ENCODE data around the gene LAMB1.

LAMB1 gene

GRCh38 chr7:107998660-107999480 lies 4.1 kb downstream of the LAMB1 start:
- DNase-seq (ENCODE audit: low spot score) = no peak

DNA sequence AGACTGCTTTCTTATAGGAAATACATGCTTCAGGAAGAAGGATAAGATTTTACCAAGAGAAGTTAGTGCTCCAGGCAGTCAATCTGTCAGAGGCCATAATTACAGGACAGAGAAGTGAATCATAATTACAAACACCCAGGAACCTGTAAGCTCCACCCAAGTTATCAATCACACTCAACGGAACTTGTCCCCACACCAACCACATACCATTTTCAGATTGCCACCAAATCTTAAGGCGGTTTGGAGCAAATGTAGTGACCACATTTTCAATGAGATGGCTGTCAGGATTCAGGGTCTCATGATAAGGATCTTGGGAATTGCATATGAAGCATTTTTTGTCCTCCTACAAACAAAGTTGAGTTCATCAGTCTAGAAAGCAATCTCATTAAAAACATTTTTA lies 4.8 kb downstream of the LAMB1 start:
- no peak for DNase-seq (ENCODE audit: low spot score)

DNA sequence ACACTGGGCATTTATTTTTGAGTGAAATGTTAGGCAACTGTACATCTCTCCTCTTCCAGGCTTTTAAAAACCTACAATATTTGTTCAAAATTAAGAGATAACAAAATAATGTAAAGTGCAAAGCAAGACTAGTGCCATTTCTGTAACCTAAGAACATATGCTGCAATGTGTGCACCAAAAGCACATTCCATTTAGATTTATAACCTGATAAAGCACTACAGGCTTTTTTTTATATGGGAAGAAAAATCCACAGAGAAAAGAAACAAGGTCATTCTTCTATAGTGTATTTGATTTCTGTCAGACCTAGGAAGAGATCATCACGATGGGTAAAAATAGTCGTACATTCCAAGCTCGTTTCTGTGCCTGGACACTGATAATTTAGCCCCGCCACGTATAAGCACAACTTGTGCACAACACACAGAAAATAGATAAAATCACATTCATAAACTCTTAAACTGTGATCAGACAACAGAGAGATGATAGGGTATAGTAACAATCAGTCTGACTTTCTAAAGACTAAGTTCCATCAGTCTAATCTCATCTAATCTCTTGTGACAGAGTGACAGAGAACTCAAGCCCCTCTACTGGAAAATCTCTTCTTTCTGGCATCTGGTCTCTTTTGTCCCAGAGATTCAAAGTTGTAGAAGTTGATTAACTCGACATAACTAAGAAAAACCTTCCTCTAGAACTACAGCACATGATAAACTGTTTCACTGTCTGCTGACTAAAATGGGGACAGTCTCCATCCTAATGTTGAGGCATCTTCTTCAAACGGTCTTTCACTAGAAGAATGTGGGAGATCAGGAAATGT lies 6.7 kb downstream of the LAMB1 start:
- no peak for DNase-seq (ENCODE audit: low spot score)

DNA sequence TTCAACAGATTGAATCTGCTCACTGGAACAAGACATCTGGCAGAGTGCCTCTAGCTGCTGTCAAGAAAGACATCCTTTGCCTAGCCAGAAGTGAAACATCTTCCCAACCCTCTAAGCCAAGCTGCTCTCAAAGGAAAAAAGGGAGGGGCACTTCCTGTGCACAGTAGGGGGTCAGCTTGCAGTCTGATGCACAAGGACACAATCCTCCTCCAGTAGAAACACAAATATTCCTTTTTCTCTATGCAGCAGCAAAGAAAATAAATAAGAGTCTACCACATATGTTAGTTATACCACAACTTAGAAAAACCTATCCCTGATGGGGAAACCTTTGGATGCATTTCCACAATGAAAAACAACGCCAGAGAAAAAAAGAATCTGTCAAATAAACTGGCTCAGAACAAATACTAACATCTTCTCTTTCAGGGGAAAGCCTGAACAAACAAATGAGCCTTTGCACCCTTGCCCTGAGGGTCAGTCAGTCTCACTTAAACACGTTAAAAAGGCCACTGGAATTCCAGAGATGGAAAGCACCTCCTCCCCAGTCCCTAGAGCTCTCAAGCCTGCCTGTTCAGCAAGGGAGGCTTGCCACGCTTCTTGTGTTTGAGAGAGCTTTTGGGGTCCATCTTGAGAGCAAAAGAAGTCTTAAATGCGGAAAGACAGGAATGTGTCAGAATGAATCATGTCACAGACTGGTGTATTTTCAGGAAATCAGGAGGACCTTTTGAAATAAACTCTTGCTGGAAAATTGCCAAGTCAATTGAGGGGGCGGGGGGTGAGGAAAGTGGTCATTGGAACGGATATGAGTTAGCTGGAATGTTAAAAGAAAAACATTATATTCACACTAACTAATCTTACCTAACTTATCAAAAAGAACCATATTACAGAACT lies 7.5 kb downstream of the LAMB1 start:
- no peak for DNase-seq (ENCODE audit: low spot score)

DNA sequence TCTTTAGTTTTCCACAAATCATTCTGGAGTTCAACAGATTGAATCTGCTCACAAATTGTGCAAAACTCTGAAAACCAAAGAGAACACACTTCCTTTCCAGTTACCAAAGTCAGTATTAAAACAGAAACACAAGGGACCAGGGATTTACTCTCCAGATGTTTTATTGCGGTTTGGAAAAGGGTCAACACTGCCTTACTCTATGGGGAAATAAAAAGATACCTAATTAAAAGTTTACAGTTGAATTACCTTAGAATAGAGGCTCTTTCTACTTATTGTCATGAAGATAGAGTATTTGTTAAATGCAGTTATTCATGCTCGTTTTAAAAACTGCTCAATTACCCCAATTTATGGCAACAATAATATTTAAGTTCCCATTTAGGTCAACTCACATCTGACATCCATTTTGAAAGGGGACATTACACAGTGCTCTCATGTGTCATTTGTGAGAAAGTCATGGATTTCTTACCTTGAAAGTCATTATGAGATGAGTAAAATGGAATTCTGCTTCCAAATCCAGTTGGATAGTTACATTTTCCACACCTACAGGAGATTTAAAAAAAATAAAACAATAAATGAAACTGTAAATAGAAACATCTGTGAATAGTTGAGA lies 8.4 kb downstream of the LAMB1 start:
- DNase-seq (ENCODE audit: low spot score) = no peak

- DNase-seq (ENCODE audit: low spot score) = no peak
These were observed 9.1 kb downstream of the LAMB1 start for GRCh38 chr7:107993891-107994291.

- DNase-seq (ENCODE audit: low spot score) = no peak
These were observed 13.2 kb downstream of the LAMB1 start for GRCh38 chr7:107989618-107990373.

GRCh38 chr7:107982918-107983389 lies 20.0 kb downstream of the LAMB1 start:
- no peak for DNase-seq (ENCODE audit: low spot score)

DNA sequence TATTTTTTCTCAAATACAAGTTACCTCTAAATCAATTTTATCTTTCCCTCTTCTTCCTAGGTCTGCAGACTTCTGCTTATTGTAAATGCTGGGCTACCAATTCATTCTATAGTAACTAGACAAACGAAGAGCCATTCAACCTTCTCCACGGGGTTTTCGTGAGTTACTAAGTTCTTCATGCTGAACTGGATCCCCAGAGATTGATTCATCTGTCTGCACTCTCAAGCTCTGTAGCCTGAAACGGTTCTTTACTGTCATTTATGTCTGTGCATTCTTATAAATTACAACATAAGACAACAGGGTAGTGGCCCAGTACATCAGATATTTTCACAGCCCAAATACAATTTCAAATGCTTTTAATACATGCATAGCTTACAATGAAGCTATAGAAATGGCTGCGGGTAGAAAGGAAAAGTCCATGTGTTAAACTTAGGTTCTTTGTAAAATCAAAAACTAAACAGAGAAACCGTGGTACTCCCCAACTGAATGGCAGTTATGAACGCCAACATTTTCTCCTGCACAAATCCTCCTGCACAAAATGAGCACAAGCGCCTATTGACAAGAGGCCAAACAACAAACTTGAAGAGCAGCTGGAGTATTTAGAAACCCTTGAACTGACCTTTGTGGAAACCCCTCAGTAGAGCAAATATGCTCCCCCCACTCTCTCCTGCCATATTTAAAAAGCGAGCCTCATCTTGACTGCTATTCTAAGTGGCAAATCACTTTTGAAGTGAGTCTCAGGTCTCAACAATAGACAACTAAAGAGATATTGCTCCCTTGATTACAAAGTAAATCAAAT lies 20.7 kb downstream of the LAMB1 start:
- no peak for DNase-seq (ENCODE audit: low spot score)

DNA sequence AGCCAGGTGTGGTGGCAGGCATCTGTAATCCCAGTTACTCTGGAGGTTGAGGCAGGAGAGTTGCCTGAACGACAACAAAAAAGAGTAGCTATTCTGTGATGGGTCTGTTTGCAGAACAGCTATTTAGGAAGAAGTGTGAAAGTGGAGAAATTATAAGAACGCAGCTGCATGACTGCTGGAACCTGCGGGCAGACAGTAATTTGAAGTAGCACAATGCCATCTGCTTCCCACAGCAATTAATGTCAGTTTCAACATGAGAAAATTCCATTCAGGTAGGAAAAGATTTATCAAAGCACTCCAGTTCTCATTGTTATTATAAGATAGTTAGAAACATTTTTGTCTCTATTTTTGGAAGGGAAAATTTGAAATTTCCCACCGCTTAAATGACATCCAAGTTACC lies 21.5 kb downstream of the LAMB1 start:
- no peak for DNase-seq (ENCODE audit: low spot score)

GRCh38 chr7:107980671-107981190 lies 22.2 kb downstream of the LAMB1 start:
- no peak for DNase-seq (ENCODE audit: low spot score)

- DNase-seq (ENCODE audit: low spot score) = no peak
These were observed 22.8 kb downstream of the LAMB1 start for GRCh38 chr7:107980171-107980570.

- DNase-seq (ENCODE audit: low spot score) = no peak
These were observed 24.0 kb downstream of the LAMB1 start for GRCh38 chr7:107978815-107979408.

DNA sequence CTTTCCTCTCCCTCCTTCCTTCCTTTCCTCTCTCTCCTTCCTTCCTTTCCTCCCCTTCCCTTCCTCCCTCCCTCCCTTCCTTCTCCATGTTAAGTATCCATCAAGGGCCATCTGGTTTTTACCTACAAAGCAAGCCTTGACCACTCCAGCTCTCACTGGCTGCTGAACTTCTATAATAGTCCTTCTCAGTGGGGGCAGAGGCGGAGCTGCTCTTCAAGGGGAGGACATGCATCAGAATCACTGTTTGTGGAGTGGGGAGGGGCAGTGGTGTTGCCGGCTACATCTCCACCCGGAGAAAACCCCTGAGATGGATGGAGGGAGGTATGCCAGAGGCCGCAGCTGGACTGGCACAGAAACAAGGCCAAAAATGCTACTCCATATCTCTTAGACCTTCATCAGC lies 25.9 kb downstream of the LAMB1 start:
- DNase-seq (ENCODE audit: low spot score) = no peak

GRCh38 chr7:107976620-107977019 lies 26.3 kb downstream of the LAMB1 start:
- no peak for DNase-seq (ENCODE audit: low spot score)

- no peak for DNase-seq (ENCODE audit: low spot score)
These were observed 27.5 kb downstream of the LAMB1 start for GRCh38 chr7:107975394-107976013.

GRCh38 chr7:107973861-107974260 lies 29.1 kb downstream of the LAMB1 start:
- no peak for DNase-seq (ENCODE audit: low spot score)

DNA sequence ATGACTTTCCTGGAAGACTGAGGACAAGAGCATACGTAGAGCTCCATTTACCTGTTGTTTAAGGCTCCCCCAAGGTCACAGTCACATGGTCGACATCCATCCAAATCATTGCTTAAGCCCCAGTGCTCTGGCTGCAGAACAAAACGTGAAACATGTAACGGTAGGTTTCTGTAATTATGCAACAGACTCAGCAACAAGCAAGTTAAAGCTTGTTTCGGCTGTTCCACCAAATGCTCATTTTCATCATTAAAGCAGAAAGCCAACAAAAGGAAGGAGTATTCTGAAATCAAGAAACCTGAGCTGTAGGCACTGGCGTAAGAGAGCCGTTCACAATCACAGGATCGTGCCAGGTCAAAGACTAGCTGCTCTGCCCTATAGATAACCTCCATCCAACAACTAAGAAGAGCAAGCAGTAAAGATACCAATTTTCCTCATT lies 30.0 kb downstream of the LAMB1 start:
- DNase-seq (ENCODE audit: low spot score) = no peak

DNA sequence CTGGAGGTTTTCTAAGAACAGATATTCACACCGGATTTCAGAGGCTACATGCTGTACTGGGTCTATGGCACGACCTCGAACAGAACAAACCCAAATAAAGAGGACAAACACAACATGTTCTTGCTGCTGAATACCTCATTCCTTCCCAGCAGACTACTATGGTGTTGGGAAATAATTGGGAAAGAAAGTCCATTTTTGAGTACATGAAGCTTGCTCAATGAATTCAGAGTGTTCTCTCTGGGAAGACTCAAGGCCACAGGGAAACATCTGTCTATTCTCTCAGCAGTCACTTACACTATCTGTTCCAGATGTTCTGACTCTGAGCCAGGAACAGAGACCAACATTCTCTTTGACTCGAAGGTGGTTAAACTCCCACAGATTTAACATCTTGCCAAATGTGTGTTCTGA lies 30.9 kb downstream of the LAMB1 start:
- no peak for DNase-seq (ENCODE audit: low spot score)

All from Ammon's horn (tissue), 1 donor.